ENCODE results near the gene GYPA.
"Not testable (repeated sequence)": the region's sequence is repeated elsewhere in the genome, so short reads cannot be mapped to it uniquely, and the experiment has no call there.

GRCh38 chr4:144140594-144141295 is at the start of gene GYPA:
- TF ChIP-seq CTCF (IDR thresholded peaks at IDR 0.05; ENCODE audit: low read length); EZH2 (optimal IDR thresholded peaks at IDR 0.05; ENCODE audit: low read depth, low read length): not testable (repeated sequence)
